HL-60 (cell line): ENCODE results near the gene TTF2.
"Not testable (repeated sequence)": the region's sequence is repeated elsewhere in the genome, so short reads cannot be mapped to it uniquely, and the experiment has no call there.

ENCODE experiments used
- DNase-seq, 2 experiments: peaks; one replicate each; pipeline ENCODE4 v3.0.0-alpha.2; 2010 to 2020; ENCODE audit warnings: low read depth in 1 of 2, low spot score in 1 of 2
- H3K27ac ChIP-seq: fragments of 250-450 bp; sonication (Bioruptor Pico); replicated peaks from 2 replicates; pipeline ENCODE4 v1.5.1; 2020; ENCODE audit warnings: mild to moderate bottlenecking, moderate library complexity
- H3K27me3 ChIP-seq: fragments of 250-450 bp; sonication (Bioruptor Pico); 2 replicates; pipeline ENCODE4 v1.5.1; 2021; ENCODE audit warnings: mild to moderate bottlenecking, moderate library complexity; ENCODE audit not compliant: insufficient read depth, poor library complexity, severe bottlenecking
- H3K4me3 ChIP-seq: replicated peaks from 2 replicates; pipeline ENCODE4 v1.5.1; 2011; ENCODE audit warnings: mild to moderate bottlenecking, control low read depth, low read length; ENCODE audit not compliant: insufficient read depth
- CTCF ChIP-seq: IDR thresholded peaks from one replicate; pipeline ENCODE4 v1.5.1; 2011; ENCODE audit warnings: low read length, control low read depth, inconsistent platforms; ENCODE audit not compliant: insufficient read depth
- GABPA ChIP-seq: IDR thresholded peaks from 2 replicates; pipeline ENCODE4 v1.6.1; 2012; ENCODE audit warnings: low read depth
- POLR2AphosphoS5 ChIP-seq: IDR thresholded peaks from 2 replicates; pipeline ENCODE4 v1.6.1; 2012; ENCODE audit warnings: low read depth
- REST ChIP-seq: IDR thresholded peaks from 2 replicates; pipeline ENCODE4 v1.6.1; 2012; ENCODE audit warnings: low read depth; ENCODE audit not compliant: insufficient replicate concordance
- SPI1 ChIP-seq: IDR thresholded peaks from 2 replicates; pipeline ENCODE4 v1.6.1; 2012; ENCODE audit warnings: low read depth, mild to moderate bottlenecking, borderline replicate concordance
- microRNA-seq: library from miRNA; unstranded; fragments of <30 nt; microRNA quantifications from one replicate; pipeline ENCODE4, GENCODE V29; 2018

Gene TTF2

GRCh38 chr1:117150316-117150715, 90.2 kb downstream of the TTF2 start:
- TF ChIP-seq GABPA = no peak
- no peak for TF ChIP-seq REST
- TF ChIP-seq CTCF = no peak
- no peak for TF ChIP-seq POLR2AphosphoS5
- no peak for TF ChIP-seq SPI1
- H3K27me3 ChIP-seq = peaks cover 6% of the 10 kb centered on the region
- no peak for DNase-seq

DNA sequence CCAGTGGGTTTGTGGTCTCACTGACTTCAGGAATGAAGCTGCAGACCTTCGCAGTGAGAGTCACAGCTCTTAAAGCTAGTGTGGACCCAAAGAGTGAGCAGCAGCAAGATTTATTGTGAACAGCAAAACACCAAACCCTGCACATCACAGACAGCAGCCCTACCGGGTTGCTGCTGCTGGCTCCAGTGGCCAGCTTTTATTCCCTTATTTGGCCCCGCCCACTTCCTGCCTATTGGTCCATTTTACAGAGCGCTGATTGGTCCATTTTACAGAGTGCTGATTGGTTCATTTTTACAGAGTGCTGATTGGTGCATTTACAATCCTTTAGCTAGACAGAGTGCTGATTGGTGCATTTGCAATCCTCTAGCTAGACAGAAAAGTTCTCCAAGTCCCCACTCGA, 91.2 kb downstream of the TTF2 start:
- DNase-seq, H3K27ac ChIP-seq, H3K27me3 ChIP-seq, H3K4me3 ChIP-seq: not testable (repeated sequence)

More at GRCh38 chr1:117150316-117150715, 90.2 kb downstream of the TTF2 start:
- no peak overlapping the region for H3K4me3 ChIP-seq
- H3K27ac ChIP-seq = no peak overlapping the region

Small RNA genes within 50 kb of the gene (microRNA-seq; reads per million reads assigned to microRNA genes)
- 326 reads per million, percentile 81 among the genes with 10 or more reads in this experiment for gene MIR942
